AG10803 (cell line): Measurements from ENCODE around the gene AMOTL1.

ENCODE experiments used
- DNase-seq: peaks from one replicate; pipeline ENCODE4 v3.0.0; 2010; ENCODE audit warnings: low read depth
- H3K4me3 ChIP-seq: 2 replicates; pipeline ENCODE4 v1.5.1; 2011; ENCODE audit warnings: mild to moderate bottlenecking, low read length, control low read depth
- TF ChIP-seq, protein P1 (sequence below): conservative IDR thresholded peaks from 2 replicates; pipeline ENCODE4 v1.5.1; 2011; ENCODE audit warnings: mild to moderate bottlenecking, low read length, control low read depth, inconsistent platforms

AMOTL1 gene

DNA sequence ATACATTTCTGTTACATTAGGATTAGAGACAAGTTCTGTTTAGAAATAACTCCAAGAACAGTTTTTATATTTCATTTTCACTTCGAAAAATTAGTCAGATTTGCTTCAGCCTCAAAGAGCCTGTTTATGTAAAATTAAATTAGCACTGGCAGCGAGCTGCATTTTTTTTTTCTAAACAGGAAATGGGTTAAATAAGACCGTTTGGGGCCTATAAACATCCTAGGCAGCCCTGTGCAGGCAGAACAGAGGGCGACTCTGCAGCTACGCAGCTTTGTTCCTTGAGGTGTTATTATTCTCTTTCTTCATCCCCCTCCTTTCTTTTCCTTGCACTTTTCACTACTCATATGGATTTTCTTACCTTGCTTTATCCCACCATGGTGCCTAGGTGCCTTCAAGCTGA is 156.5 kb downstream of the AMOTL1 start:
- TF ChIP-seq, protein P1, sequence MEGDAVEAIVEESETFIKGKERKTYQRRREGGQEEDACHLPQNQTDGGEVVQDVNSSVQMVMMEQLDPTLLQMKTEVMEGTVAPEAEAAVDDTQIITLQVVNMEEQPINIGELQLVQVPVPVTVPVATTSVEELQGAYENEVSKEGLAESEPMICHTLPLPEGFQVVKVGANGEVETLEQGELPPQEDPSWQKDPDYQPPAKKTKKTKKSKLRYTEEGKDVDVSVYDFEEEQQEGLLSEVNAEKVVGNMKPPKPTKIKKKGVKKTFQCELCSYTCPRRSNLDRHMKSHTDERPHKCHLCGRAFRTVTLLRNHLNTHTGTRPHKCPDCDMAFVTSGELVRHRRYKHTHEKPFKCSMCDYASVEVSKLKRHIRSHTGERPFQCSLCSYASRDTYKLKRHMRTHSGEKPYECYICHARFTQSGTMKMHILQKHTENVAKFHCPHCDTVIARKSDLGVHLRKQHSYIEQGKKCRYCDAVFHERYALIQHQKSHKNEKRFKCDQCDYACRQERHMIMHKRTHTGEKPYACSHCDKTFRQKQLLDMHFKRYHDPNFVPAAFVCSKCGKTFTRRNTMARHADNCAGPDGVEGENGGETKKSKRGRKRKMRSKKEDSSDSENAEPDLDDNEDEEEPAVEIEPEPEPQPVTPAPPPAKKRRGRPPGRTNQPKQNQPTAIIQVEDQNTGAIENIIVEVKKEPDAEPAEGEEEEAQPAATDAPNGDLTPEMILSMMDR: no peak
- no peak for DNase-seq
- H3K4me3 ChIP-seq: no peak overlapping the region

DNA sequence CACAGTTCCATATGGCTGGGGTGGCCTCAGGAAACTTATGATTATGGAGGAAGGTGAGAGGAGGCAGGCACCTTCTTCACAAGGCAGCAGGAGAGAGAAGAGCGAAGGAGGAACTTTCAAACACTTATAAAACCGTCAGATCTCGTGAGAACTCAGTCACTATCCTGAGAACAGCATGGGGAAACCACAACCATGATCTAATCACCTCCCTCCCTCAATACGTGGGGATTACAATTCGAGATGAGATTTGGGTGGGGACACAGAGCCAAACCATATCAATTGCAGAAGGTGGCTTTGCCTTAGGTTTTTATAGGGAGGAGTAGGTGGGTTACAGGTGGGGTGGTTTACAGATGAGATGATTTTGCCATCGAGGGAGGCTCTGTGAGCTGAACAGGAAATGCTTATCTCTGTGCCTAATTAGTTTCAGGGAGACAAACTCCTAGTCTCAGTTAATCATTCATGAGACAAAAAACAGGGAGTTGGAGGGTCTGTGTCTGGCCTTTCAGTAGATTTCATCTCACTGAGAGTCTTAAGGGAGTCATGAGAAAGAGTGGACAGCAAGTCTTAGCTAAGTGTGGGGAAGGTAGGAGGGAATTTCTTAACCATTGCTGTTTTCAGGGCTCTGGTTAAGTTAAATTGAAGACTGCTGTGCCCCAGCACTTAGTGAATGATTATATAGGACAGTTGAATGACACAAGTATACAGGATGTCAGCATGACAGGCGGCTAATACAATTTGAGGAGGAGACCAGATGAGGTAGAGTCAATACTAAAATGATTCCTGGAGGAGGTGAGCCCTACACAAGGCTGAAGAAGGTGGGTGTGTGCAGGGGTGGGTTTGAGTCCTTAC is 157.5 kb downstream of the AMOTL1 start:
- no peak overlapping the region for H3K4me3 ChIP-seq
- DNase-seq: no peak
- TF ChIP-seq, protein P1: no peak

DNA sequence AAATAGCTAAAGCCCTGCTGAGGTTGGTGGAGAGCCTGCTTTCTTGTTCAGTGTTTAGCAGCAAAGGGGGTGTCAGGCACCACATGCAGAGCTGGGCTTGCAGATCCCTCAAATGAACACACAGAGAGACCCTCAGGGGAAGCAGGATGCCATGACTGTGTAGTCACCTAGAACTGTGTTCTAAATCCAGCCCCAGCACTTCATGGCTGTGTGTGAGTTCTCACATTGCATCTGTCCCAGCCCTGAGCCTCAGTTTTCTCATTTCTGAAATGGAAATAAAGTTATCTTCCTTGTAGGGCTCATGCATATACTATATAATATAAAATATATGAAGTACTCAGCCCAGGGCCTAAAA is 158.1 kb downstream of the AMOTL1 start:
- H3K4me3 ChIP-seq: no peak overlapping the region
- no peak for DNase-seq
- TF ChIP-seq, protein P1: no peak
